NB4 (cell line): ENCODE results near the gene MKLN1.

Experiments
- DNase-seq: peaks from one replicate; pipeline ENCODE4 v3.0.0; 2010; ENCODE audit warnings: low read depth
- H3K4me3 ChIP-seq: one replicate; pipeline ENCODE4 v1.5.1; 2011; ENCODE audit warnings: mild to moderate bottlenecking, low read depth, low read length, moderate library complexity
- MYC ChIP-seq: IDR thresholded peaks from 2 replicates; pipeline ENCODE4 v1.6.1; 2011; ENCODE audit warnings: low read depth, low read length
- POLR2A ChIP-seq: IDR thresholded peaks from 2 replicates; pipeline ENCODE4 v1.6.1; 2011; ENCODE audit warnings: mild to moderate bottlenecking; ENCODE audit not compliant: insufficient read length; ENCODE audit errors: extremely low read depth
- TF ChIP-seq, protein P1 (sequence below): IDR thresholded peaks from 2 replicates; pipeline ENCODE4 v1.6.1; 2011; ENCODE audit warnings: low read depth, low read length
- TF ChIP-seq, protein P2 (sequence below): IDR thresholded peaks from one replicate; pipeline ENCODE4 v1.5.1; 2012; ENCODE audit warnings: low read depth, low read length

Gene MKLN1

DNA sequence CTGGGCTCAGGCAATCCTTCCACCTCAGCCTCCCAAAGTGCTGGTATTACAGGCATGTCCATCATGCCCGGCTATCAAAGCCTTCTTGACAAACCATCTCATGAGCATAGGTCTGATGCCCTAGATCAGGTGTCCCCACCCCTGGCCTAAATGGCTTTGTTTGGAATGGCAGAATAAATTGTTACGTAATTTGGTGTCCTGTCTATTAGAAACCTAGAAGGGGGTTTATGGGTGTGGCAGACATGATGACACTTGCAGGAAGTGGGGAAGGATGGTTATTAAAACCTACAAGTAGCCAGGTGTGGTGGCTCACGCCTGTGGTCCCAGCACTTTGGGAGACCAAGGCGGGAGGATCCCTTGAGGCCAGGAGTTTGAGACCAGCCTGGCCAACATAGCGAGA lies 38.6 kb upstream of the MKLN1 start:
- no peak for DNase-seq
- TF ChIP-seq, protein P1, sequence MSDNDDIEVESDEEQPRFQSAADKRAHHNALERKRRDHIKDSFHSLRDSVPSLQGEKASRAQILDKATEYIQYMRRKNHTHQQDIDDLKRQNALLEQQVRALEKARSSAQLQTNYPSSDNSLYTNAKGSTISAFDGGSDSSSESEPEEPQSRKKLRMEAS, result no peak
- TF ChIP-seq POLR2A (no peak), MYC (no peak)
- TF ChIP-seq, protein P2, sequence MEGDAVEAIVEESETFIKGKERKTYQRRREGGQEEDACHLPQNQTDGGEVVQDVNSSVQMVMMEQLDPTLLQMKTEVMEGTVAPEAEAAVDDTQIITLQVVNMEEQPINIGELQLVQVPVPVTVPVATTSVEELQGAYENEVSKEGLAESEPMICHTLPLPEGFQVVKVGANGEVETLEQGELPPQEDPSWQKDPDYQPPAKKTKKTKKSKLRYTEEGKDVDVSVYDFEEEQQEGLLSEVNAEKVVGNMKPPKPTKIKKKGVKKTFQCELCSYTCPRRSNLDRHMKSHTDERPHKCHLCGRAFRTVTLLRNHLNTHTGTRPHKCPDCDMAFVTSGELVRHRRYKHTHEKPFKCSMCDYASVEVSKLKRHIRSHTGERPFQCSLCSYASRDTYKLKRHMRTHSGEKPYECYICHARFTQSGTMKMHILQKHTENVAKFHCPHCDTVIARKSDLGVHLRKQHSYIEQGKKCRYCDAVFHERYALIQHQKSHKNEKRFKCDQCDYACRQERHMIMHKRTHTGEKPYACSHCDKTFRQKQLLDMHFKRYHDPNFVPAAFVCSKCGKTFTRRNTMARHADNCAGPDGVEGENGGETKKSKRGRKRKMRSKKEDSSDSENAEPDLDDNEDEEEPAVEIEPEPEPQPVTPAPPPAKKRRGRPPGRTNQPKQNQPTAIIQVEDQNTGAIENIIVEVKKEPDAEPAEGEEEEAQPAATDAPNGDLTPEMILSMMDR, result no peak

DNA sequence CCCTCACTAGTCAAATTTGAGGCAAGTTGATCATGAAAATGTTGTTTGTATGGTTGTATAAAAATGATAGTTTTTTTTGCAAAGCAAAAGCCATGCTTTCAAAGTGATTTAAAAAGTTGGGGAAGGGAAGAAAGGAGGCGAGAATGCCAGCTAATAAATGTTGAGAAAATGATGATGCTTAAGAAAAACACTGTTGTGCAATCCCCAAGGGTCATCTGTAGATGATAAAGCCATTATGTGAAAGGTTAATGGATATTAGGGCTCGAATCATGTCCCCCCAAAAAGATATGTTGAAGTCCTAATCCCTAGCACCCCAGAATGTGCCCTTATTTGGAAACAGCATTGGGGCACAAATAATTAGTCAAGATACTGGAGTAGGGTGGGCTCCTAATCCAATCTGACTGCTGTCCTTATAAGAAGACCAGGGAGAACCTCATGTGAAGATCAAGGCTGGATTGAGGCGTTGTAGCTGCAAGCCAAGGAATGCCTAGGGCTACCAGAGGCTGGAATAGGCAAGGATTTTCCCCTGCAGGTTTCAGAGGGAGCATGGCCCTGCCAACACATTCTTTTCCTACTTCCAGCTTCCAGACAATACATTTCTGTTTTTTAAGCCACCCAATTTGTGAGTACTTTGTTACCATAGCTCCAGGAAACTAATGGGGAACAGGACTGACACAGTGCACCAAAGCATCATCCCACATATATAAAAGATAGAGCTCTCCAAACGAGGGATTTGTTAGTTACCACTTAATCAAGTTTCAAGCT lies 35.4 kb upstream of the MKLN1 start:
- TF ChIP-seq, protein P1, result no peak
- TF ChIP-seq, protein P2, result no peak
- no peak for TF ChIP-seq MYC
- TF ChIP-seq POLR2A, result no peak
- H3K4me3 ChIP-seq, result no peak overlapping the region
- DNase-seq, result no peak

More for the DNA sequence above, 38.6 kb upstream of the MKLN1 start:
- no peak overlapping the region for H3K4me3 ChIP-seq

DNA sequence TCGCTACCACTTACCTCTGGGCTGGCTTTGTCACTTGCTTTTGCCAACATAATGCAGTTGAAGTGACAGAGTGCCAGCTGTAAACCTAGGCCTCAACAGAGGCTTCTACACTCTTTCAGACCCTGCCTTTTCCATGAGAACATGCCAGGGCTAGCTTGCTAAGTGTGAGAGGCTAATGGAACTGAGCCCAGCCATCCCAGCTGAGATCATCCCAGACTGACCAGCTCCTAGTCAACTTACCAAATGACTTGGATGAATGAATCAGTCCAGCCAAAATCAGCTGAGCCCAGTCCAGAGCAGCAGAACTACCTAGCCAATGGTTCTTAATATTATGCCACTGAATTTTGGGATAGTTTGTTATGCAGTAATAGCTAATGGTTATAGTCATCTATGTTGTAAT lies 34.7 kb upstream of the MKLN1 start:
- H3K4me3 ChIP-seq, result no peak overlapping the region
- TF ChIP-seq, protein P2, result no peak
- no peak for TF ChIP-seq POLR2A
- TF ChIP-seq, protein P1, result no peak
- TF ChIP-seq MYC, result no peak
- no peak for DNase-seq

DNA sequence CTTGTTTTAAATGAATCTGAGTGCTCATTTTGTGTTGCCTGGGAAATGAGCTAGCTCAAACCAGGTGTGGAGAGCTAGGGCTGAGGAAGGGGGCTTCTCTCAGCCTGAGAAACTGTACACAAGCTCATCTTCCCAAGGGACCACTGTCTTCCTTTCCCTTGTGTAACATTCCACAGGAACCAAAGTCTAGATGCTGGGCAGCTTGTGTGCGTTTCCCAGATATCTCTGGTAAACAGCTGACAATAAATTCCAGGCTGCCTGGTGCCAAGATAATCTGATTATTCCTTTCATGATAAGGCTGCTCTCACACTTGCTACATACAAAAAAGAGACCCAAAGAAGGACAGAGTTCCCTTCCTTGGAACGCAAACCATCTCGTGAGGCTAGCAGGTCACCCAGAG lies 33.1 kb upstream of the MKLN1 start:
- TF ChIP-seq, protein P2, result no peak
- no peak for TF ChIP-seq MYC
- DNase-seq, result no peak
- H3K4me3 ChIP-seq, result no peak overlapping the region

DNA sequence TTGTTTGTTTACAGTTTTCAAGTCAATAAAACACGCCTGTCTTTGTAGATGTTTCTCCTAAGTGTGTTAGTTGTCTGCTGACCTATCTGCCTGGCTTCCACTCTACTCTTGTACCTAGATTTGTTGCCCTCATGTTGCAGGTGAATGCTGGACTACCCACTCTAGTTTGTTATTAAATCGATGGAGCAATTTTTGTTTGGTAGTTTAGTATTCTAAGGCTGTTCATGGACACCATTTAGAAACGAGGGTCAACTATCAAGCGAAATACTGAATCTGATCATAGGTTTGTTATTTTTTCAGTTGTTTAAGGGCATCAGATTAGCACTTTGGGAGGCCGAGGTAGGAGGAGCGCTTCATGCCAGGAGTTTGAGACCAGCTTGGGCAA lies 29.1 kb upstream of the MKLN1 start:
- no peak overlapping the region for H3K4me3 ChIP-seq
- no peak for TF ChIP-seq POLR2A
- TF ChIP-seq, protein P1, result no peak
- no peak for TF ChIP-seq MYC
- TF ChIP-seq, protein P2, result no peak
- no peak for DNase-seq

DNA sequence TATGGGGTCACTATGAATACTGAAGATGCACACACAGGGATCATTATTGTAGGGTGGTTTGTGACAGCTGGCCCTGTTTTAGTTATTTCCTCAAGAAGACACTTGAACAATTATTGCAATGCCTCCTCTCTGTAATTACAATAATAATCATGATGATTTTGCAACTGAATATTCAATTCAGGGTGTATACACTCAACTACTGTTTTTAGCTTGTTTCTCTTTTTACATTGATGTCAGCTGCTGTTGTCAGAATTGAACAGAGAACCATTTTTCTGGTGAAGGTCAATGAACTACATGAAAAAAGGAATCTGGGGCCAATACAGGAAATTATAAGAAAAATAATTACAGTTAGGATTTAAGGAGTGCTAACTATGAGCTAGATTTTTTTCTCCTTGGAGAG lies 28.6 kb upstream of the MKLN1 start:
- no peak for DNase-seq
- H3K4me3 ChIP-seq, result no peak overlapping the region
- TF ChIP-seq MYC, result no peak
- TF ChIP-seq, protein P1, result no peak
- TF ChIP-seq, protein P2, result no peak
- TF ChIP-seq POLR2A, result no peak
